ENCODE results near the gene CALD1.

The CALD1 gene

DNA sequence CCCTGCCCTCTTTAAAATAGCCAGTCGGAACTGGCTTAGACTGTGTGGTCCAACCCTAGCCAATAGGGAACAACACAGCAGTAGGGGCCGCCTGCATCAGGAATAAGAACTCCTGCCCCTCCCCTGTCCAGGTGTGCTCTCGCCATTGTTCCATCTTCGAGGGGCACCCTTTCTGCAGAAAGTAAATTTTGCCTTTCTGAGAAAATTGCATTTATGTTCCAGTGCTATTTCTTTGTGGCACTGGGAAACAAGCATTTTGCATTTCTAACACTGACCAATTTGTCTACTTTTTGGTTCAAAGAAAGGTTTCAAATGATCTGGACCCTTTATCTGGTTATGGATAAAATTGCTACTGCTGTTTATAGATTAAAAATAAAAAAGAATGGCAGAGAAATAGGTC, 116.6 kb downstream of the CALD1 start:
- DNase-seq (ENCODE audit: low read depth) = no peak

DNA sequence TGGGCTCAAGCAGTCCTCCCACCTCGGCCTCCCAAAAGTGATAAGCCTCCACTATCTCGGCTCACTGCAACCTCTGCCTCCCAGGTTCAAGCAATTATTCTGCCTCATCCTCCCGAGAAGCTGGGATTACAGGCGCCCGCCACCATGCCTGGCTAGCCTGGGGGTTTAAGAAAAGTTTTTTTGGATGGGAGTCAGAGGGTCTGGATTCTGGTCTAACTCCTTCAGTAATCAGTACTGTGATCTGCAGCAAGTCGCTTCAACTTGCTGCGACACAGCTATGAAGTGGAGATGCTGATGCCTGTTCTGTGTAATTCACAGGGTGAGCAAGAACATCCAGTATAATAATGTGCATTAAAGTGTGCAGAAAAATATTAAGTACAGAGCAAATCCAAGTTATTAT, 118.5 kb downstream of the CALD1 start:
- DNase-seq (ENCODE audit: low read depth) = no peak

DNA sequence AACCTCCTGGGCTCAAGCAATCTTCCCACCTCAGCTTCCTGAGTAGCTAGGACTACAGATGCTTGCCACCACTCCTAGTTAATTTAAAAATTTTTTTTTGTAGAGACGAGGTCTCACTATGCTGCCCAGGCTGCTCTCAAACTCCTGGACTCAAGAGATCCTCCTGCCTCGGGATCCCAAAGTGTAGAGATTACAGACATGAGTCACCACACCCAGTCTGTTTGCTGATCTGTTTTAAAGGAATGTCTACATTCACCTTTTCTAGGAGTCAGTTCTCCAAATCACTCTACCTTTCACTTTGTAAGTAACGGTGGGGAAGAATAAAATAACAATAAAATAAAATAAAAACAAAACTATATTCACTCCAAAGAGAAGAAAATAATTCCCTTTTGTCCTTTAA, 120.3 kb downstream of the CALD1 start:
- DNase-seq (ENCODE audit: low read depth) = no peak

DNA sequence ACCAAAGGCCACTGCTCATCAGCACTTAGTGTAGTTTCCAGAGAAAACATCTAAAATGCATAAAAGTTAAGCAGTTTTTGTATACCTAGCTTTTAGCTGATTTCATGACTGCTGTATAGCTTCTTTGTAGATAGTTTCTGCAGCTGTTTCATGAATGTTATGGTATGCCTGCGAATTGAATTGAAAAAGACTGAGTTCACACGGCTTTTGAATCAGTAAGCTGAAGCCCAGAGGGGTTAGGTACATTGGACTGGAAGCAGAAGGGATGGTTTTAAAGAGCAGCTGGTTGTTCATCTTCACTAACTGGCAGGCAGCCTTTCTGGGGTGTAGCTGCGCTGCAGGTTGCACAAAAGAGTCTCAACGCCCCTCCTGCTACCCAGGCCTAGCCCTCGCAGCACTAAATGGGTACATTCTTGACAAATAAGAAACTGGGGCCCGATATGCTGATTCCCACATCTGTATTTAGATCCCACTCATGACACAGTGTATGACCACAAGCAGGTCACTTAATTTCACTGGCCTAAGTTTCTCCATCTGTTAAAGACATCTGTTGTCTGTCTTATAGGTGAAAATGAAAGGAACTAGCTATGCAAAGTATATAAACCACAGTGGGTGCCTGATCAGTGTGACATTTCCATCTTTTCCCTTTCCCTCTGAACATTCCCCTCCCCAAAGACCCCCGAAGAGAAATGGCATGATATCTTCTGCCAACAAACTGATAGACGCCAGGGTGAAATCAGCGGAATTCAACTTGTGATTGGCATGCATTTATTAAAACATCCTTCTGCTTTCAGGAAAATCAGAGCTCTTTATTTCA, 120.9 kb downstream of the CALD1 start:
- DNase-seq (ENCODE audit: low read depth) = no peak

DNA sequence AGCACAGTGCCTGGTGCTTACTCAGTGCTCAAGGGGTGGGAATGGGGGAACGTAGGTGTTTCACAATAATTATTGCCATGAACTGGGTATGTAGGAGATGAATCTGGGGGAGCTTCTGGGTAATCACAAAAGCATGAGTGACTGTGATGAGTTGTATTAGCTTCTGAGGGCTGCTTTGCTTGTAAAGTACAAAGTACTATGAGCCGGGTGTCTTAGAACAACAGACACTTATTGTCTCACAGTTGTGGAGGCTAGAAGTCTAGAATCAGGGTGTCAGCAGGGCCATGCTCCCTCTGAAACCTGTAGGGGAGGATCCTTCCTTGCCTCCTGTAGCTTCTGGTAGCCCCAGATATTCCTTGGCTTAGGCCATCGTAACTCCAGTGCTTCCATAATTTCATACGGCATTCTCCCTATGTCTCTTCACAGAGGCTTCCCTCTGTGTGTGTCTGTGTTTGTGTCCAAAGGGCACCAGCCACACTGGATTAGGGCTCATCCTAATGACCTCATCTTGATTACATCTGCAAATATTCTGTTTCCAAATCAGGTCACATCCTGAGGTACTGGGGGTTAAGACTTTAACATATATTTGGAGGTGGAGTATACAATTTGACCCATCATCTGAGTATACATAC, 122.1 kb downstream of the CALD1 start:
- no peak for DNase-seq (ENCODE audit: low read depth)

DNA sequence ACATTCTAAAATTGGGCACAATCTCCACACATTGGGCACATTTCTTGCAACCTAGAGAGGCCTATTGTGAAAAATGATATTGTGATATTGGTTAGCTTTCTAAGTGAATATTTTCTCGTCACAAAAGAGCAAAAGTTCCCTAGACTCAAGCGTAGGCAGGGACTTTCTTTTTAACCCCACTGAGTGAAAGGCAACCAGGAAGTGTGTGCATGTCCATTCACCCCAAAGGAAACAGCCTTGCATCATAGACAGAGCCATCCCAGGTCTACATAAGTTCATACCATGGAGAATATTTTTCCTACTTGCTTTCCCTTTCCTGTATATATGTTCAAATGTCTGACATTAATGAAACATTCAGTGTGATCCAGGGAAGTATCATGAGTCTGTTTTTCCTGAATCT, 122.6 kb downstream of the CALD1 start:
- DNase-seq (ENCODE audit: low read depth) = no peak

DNA sequence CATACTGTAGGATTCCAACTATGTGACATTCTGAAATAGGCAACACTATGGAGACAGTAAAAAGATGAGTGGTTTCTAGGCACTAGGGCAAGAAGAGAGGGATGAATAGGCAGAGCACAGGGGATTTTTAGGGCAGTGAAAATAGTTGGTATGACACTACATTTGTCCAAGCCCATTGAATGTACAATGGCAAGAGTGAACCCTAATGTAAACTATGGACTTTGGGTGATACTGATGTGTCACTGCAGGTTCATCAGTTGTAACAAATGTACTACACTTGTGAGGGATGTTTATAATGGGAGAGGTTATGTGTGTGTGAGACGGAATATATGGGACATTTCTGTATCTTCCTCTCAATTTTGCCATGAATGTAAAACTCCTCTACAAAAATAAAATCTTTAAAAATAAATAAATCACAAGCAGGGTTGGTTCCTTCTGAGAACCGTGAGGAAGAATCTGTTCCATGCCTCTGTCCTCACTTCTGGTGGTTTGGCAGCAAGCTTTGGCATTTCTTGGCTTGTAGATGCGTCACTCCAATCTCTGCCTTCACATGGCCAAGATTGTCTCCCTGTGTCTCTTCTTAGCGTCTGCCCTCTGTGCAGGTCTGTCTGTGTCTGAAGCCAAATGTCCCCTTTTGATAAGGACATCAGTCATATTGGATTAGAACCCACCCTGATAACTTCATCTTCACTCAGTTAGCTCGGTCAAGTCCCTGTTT, 123.8 kb downstream of the CALD1 start:
- DNase-seq (ENCODE audit: low read depth) = no peak

DNA sequence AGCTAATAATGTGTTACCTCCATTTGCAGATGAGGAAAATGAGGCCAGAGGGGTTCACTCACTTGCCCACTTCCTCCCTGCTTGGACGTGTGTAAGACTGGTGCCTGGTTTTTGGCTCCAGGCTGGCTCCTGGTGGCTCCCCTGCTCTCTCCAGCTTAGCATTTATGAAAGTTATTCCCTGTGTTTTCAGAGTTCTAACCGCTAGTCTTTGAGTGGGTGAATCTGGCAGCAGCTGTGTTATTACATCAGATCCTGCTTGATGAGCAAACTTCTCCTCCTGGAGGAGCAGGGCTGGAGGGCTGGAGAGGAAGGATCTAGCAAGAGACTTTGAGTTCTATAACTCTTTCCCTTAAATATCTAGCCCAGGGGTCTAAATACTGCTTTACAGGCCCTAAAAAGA, 125.9 kb downstream of the CALD1 start:
- DNase-seq (ENCODE audit: low read depth) = no peak

DNA sequence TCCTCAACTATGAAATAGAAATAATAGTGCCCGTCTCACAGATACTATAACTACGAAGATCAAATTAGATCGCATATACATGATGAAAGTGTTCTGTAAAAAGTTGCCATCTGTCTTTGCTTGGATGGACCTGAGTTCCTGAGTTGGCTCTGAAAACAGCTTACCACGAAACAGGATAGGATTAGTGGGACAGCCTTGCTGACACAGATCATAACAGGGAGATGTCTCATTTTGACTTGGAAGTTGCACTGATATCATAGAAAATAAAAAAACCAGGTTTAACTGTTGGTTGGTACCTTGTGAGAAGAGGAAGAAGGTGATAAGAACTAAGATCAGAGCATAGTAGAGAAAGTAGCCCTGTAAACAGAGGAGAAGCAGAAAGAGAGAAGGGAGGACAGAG, 127.6 kb downstream of the CALD1 start:
- no peak for DNase-seq (ENCODE audit: low read depth)

DNA sequence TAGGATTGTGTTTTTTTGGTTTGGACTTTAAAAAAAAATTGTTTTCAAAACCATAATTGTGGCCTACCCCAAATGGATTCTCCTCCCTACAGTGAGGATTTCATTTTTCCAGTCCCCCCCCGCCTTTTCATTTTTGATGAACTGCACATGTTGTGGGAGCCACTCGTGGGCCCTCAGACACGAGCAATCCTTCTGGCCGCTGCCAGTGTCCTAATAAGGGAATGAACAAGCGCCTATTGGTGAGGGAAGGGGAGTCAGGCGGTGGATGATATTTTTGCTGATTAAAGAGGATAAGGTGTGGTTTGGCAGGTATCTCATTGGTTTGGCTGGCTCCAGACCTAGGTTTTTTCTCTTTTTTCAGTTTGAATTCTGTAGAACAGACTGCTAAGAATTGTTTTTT, 128.2 kb downstream of the CALD1 start:
- no peak for DNase-seq (ENCODE audit: low read depth)

DNA sequence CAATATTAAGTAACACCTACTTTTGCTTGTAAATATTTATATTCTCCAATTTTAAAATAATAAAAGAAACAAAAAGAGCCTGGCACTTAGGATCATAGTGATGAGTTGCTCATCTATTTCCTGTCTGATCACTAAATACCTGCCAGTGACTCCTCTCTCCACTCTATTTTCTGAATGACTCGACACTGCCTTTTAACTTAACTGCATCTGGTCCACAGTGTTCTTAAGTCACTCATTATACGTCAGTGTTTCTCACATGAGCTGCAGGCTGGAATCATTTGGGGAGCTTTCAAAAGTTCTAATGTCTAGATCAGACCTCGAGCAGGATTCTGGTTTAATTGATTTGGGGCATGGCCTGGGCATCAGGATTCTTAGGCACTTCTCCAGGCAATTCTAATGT, 128.9 kb downstream of the CALD1 start:
- DNase-seq (ENCODE audit: low read depth) = no peak

DNA sequence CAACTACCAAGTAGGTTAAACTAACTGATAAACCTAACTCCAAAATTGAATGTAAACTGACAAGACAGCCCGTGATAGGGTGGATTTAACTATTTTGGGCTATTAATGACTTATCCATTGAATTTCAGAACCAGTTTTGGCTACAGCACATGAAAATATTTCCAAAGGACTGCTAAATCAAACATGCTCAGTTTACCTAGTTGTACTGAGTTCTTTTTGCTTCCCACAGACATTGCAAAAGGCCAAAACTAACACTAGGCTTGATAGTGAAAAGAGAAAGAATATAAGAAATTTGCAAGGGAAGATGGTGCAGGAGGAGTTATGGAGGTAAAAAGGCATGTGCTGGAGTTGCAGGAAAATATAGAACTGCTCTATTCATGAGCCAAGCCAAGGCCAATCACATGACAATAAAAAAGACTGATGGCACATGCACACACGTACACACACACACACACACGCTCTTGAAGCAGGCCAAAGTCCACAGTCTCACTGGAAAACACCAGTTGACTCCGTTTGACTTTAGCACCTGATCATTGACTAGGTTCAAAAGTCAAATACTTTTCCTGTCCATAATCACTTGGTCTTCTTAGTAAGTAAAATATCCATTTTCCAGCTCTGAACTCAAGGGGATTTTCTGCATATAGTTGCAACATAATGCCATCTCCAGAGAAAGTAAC, 130.9 kb downstream of the CALD1 start:
- DNase-seq (ENCODE audit: low read depth) = no peak

DNA sequence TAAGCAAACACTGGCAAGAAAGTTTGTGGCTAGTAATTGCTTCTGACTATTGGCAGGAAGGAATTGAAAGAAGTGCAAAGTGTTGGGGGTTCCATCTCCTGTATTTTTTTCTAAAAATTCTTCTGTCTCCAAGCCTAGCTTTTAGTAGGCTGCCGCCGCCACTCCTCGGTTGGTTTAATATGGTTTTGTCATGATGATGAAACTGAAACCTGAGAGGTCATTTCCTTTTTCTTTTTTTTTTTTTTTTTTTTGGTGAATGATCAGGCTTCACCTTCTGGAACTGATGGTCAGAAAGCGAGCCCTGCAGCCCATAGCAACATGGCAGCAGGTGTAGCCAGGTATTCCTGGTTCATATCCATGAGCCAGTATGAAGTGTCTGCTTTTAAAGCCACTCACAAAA, 131.5 kb downstream of the CALD1 start:
- no peak for DNase-seq (ENCODE audit: low read depth)

DNA sequence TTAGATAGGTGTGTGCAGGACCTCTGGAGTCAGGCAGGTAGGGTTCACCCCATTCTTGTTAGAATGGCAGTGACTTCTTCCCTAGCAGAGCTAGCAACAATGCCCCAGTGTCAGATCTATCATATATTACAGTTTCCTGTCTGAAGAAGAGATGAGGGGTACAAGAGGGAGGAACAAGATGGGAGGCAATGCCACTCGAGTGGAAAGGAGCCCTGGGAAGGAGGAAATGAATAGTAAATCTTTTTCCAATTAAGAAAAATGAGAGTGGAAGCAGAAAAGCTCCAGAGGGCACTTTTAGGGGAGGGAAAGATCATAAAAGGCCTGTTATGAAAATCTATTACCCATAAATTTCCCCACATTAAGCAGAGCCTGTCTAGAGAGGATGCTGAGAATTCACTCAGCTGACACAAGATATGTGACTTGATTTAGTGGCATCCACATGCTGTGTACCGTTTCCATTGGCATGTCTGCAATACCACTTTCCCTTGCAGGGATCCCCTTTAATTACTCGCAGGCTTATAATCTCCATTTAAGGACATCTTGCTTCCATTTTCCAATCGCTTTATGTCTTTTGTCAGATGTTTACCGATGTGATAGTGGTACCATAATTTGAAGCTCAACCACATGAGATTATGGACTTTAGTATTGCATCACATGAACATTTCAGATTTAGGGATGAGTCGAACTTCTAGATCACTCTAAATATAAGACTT, 136.9 kb downstream of the CALD1 start:
- no peak for DNase-seq (ENCODE audit: low read depth)

DNA sequence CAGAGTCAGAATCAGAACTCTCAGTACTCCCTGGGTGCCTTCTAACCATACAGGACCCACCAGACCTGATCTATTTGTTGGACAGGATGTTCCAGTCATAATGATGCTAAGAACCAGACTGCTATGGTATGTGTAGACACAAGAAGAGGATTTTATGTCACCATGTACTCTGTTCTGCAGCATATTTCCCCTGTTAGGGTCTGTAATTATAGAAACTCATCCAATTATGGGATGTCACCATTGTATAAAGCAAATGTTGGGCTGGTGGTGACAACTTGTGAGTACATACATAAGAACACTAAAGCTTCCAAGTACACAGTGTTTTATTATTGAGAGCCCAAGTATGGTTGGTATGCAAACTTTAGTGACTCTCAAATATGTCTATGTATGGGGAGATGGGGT, 139.8 kb downstream of the CALD1 start:
- DNase-seq (ENCODE audit: low read depth) = no peak

DNA sequence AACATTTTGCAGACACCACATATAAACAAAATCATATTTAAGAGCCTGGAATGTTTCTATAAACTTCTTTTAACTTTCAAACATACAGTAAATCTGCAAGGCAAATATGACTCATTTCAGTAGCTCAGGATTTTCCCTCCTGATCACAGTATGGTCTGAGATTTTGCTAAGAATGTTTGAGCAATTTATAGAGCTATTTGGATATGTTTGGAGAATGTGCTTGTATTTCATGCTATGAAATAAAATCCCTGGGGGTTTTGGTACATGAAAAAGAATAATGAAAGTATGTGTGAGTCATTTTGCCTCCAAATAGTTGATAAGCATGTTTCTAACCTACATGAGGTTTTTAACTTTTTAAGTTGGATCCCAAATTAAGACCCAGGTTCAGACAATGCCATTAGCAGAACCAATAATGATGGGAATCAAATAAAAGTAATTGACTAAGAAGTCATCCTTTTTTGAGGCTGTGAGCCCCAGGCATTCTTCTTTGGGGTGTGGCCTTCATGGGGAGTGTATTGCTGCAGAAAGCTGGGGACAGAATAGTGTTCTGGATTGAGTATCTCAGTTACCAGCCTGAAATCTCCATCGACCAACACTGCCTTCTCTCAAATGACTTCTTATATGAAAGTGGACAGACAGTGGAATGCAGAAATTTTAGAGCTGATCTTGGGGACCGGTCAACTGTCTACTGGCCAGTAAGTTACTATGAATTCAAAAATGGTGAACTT, 140.8 kb downstream of the CALD1 start:
- no peak for DNase-seq (ENCODE audit: low read depth)

DNA sequence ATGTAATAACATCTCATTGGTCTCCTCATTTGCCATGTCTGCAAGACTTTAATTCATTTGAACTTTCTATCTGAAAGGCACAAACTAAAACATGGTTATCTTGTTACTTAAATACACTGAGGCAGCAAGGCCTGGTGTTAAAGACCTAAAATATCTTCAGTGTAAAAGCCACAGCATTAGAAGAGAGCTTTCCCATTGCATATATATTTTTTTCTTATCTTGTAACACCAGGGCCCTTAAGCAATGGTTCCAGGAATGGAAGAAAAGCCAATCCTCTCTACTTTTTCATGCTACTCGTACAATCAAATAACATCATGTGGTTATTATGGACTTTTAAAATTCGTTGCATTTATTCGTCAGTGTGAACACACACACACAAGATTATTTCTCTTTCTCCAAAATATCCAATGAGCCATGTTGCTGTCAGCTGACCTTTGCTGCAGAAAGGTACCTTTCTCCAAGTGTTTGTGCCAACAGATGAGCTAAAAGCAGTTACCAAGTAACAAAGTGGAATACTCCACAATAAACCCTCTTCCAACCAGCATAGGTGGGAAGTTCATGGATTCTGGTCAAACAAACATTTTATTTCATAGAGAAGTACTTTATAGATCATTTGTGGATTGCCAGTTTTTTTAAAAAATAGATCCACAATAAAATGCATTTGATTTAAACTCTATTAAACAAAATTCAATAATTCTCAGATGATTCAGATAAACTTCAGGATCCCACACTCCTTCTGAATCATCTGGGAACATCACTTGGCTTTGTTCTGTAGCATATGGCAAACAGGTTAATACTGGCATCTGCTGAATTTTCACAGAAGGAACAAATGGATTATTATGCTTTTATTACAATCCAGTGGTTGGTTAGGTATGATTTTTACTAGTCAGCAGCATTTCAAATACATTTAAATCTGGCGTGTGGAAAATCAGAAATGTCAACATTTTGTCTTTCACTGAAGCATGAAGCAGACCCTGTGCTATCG, 143.6 kb downstream of the CALD1 start:
- no peak for DNase-seq (ENCODE audit: low read depth)

DNA sequence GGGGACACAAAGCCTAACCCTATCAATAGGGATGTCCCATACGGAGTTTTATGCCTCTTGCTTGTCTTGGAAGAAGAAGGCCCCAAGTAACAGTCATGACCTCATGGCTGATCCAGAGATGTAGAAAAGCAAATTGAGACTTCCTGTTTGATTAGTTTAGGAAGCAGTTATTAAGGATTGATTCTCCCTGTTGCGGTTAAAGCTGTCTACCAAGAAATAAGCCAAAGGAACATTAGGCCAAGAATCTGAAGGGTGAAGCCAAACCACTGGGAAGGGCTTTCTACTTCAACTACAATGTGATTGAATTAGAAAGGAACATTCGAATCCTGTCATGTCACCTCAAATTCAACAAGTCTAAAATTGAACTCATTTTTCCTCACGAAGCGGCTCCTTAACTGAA, 146.3 kb downstream of the CALD1 start:
- DNase-seq (ENCODE audit: low read depth) = no peak

DNA sequence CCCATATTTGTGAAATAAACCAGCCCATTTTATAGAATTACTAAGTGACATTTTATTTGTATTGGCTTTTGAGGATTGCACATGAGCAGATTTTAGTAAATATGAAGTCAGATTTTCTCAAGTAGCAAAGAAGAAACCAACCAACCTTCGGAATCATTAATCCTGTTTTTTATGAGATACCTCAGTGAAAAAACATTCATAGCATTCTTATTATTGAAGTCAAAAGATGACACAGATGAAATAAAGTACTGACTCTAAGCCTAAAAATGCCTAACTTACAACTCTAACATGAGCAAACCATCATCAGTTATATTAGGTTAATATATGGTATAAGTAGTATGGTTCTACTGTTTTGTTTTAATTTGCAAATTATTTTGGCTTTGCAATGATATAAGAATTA, 147.0 kb downstream of the CALD1 start:
- DNase-seq (ENCODE audit: low read depth) = no peak

DNA sequence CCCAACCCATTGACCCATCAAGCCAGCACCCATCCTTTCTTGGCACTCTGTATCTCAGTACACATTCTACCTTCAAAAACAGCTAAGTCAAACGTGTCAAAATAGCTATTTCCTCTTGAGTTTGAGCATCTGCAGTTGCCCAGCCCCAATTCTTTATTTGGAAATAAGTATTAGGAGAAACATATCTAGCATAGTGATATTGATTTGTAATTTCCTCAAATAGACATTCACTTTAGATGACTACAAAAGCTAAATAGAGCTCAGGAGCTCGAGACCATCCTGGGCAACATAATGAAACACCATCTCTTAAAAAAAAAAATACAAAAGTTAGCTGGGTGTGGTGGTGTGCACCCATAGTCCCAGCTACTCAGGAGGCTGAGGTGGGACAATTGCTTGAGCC, 147.6 kb downstream of the CALD1 start:
- DNase-seq (ENCODE audit: low read depth) = no peak

All from activated T-helper 1 cell treated with Interleukin-2 at 50 U/mL for 16 hours (primary cell).